ENCODE results near the gene GSTO2.

GRCh38 chr10:104307576-104308438 lies 38.8 kb downstream of the GSTO2 start:
- TF ChIP-seq, protein P1, sequence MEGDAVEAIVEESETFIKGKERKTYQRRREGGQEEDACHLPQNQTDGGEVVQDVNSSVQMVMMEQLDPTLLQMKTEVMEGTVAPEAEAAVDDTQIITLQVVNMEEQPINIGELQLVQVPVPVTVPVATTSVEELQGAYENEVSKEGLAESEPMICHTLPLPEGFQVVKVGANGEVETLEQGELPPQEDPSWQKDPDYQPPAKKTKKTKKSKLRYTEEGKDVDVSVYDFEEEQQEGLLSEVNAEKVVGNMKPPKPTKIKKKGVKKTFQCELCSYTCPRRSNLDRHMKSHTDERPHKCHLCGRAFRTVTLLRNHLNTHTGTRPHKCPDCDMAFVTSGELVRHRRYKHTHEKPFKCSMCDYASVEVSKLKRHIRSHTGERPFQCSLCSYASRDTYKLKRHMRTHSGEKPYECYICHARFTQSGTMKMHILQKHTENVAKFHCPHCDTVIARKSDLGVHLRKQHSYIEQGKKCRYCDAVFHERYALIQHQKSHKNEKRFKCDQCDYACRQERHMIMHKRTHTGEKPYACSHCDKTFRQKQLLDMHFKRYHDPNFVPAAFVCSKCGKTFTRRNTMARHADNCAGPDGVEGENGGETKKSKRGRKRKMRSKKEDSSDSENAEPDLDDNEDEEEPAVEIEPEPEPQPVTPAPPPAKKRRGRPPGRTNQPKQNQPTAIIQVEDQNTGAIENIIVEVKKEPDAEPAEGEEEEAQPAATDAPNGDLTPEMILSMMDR (IDR thresholded peaks at IDR 0.05; ENCODE audit: low read depth, low read length, poor library complexity, severe bottlenecking) = no peak
- no peak for TF ChIP-seq EZH2phosphoT487 (IDR thresholded peaks at IDR 0.05; ENCODE audit: borderline replicate concordance, low read length)

Data from DOHH2 (cell line).